ENCODE measurements around the gene CDKN2A. TPM values are rescaled to one million over a fixed set of nuclear protein-coding genes. Genes with fewer than 3 reads are reported as not detected.

Gene CDKN2A
- total and polyA plus RNA-seq, 11 donors = 0.40 to 1.7 (median 0.85) TPM; not detected in 4

- peaks cover 0 to 6% (median 0%) of the 10 kb centered on the region in 12 donors for H3K9me3 ChIP-seq
- H3K4me3 ChIP-seq = no peak overlapping the region
- DNase-seq (no peak), ATAC-seq (no peak)
- peaks cover 0 to 9% (median 0%) of the 10 kb centered on the region in 12 donors for H3K4me1 ChIP-seq
- H3K27ac ChIP-seq = no peak overlapping the region
- 36 to 46% (median 44%) methylated on average over 6 of the region's 6 CpGs for WGBS, 4 donors
- H3K27me3 ChIP-seq = no peaks in the 10 kb centered on the region
- no peaks in the 10 kb centered on the region for H3K36me3 ChIP-seq
- intact Hi-C loops (cut with DNase I) = no loop called here
- TF ChIP-seq POLR2A (IDR thresholded peaks at IDR 0.05) (no peak), CTCF (IDR thresholded peaks at IDR 0.05) (no peak)
Measured at GRCh38 chr9:22026696-22027095, 32.5 kb upstream of the CDKN2A start.

DNA sequence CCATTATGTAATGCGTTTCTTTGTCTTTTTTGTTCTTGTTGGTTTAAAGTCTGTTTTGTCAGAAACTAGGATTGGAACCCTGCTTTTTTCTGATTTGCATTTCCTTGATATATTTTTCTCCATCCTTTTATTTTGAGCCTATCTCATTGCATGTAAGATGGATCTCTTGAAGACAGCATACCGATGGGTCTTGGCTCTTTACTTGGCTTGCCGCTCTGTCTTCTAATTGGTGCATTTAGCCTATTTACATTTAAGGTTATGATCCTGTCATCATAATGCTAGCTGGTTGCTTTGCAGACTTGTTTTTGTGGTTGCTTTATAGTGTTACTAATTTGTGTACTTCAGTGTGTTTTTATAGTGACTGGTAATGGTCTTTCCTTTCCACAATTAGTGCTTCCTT, 28.2 kb upstream of the CDKN2A start:
- Histone ChIP-seq H3K9me3 (peaks cover 0 to 17% (median 0%) of the 10 kb centered on the region in 12 donors), H3K27ac (no peak overlapping the region), H3K4me1 (no peaks in the 10 kb centered on the region), H3K36me3 (no peaks in the 10 kb centered on the region), H3K27me3 (no peaks in the 10 kb centered on the region), H3K4me3 (no peak overlapping the region)
- DNase-seq = no peak
- 93 to 96% (median 94%) methylated on average over 3 of the region's 3 CpGs for WGBS, 4 donors
- no peak for ATAC-seq
- TF ChIP-seq CTCF (IDR thresholded peaks at IDR 0.05) = no peak
- no peak for TF ChIP-seq POLR2A (IDR thresholded peaks at IDR 0.05)
- intact Hi-C loops (cut with DNase I) = loop anchor here in 1 of 10 donors (5.0 kb wide), 1 partner anchor 50 kb away; no protein-coding TSS in a partner anchor

GRCh38 chr9:22010866-22011625, 16.9 kb upstream of the CDKN2A start:
- Histone ChIP-seq H3K4me3 (no peak overlapping the region), H3K9me3 (no peaks in the 10 kb centered on the region), H3K4me1 (peaks cover 0 to 17% (median 7%) of the 10 kb centered on the region in 12 donors), H3K36me3 (no peaks in the 10 kb centered on the region), H3K27ac (no peak overlapping the region), H3K27me3 (peaks cover 6 to 20% (median 16%) of the 10 kb centered on the region in 9 donors)
- intact Hi-C loops (cut with DNase I) = no loop called here
- no peak for TF ChIP-seq CTCF (IDR thresholded peaks at IDR 0.05)
- TF ChIP-seq POLR2A (IDR thresholded peaks at IDR 0.05) = no peak
- WGBS, 4 donors = 21 to 26% (median 24%) methylated on average over 13 of the region's 13 CpGs
- DNase-seq (peak in 1 of 5 donors; percentile 55), ATAC-seq (no peak)

GRCh38 chr9:22009506-22009867, 15.3 kb upstream of the CDKN2A start:
- DNase-seq (no peak), ATAC-seq (no peak)
- intact Hi-C loops (cut with DNase I) = loop anchor here in 9 of 10 donors (2.0 to 10.0 kb wide), 8 partner anchors 42 to 672 kb away; partner anchors contain the start of genes KLHL9 (in 1 of the 9) and MTAP (in 1 of the 9)
- Histone ChIP-seq H3K9me3 (no peaks in the 10 kb centered on the region), H3K4me1 (peaks cover 0 to 22% (median 7%) of the 10 kb centered on the region in 12 donors), H3K4me3 (peak overlapping the region in 11 of 12 donors; percentile 52 to 82 (median 71)), H3K27ac (peak overlapping the region in 8 of 12 donors; percentile 23 to 88 (median 81)), H3K36me3 (no peaks in the 10 kb centered on the region), H3K27me3 (peaks cover 10 to 34% (median 22%) of the 10 kb centered on the region in 9 donors)
- TF ChIP-seq CTCF (IDR thresholded peaks at IDR 0.05) = peak in 3 of 12 donors; percentile 12 to 34 (median 28)
- no peak for TF ChIP-seq POLR2A (IDR thresholded peaks at IDR 0.05)
- 7 to 16% (median 9%) methylated on average over 5 to 6 of the region's 6 CpGs for WGBS, 4 donors
